ENCODE data around the gene KRTAP5-9.
"Not testable (repeated sequence)": the region's sequence is repeated elsewhere in the genome, so short reads cannot be mapped to it uniquely, and the experiment has no call there.

Gene KRTAP5-9

GRCh38 chr11:71588314-71588713 lies 40.1 kb downstream of the KRTAP5-9 start:
- not testable (repeated sequence) for DNase-seq

GRCh38 chr11:71588822-71589545 lies 40.8 kb downstream of the KRTAP5-9 start:
- not testable (repeated sequence) for DNase-seq

DNA sequence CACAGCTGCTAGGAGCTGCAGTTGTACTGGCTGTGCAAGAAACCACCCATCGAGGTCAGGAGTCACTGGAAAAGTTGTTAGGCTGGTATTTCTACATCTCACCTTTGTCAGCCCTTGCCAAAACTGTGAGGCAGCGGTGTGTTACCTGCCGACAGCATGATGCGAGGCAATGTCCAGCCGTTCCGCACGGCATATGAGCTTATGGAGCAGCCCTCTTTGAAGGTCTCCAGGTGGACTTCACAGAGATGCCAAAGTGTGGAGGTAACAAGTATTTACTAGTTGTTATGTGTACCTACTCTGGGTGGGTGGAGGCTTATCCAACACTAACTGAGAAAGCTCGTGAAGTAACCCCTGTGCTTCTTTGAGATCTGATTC lies 41.3 kb downstream of the KRTAP5-9 start:
- not testable (repeated sequence) for DNase-seq

Measured in T1000 (cell line).